Glutamatergic neuron (in vitro differentiated cells): Measurements from ENCODE around the gene COP1. TPM values are rescaled to one million over a fixed set of nuclear protein-coding genes. Genes with fewer than 3 reads are reported as not detected.

Source experiments
- DNase-seq: peaks from one replicate; pipeline ENCODE4 v3.0.0; 2022
- H3K27ac Mint-ChIP-seq: one replicate; pipeline ENCODE4 v1.8.0; 2020; ENCODE audit warnings: mild to moderate bottlenecking, mixed read lengths, inconsistent platforms; ENCODE audit not compliant: unreplicated experiment
- H3K27me3 Mint-ChIP-seq: one replicate; pipeline ENCODE4 v1.8.0; 2020; ENCODE audit warnings: mild to moderate bottlenecking, moderate library complexity, mixed read lengths, inconsistent platforms; ENCODE audit not compliant: unreplicated experiment
- H3K36me3 Mint-ChIP-seq: one replicate; pipeline ENCODE4 v1.8.0; 2020; ENCODE audit warnings: mild to moderate bottlenecking, mixed read lengths, inconsistent platforms; ENCODE audit not compliant: unreplicated experiment
- H3K4me1 Mint-ChIP-seq: one replicate; pipeline ENCODE4 v1.8.0; 2020; ENCODE audit warnings: mild to moderate bottlenecking, low read depth, mixed read lengths, inconsistent platforms; ENCODE audit not compliant: unreplicated experiment
- H3K4me3 Mint-ChIP-seq: one replicate; pipeline ENCODE4 v1.8.0; 2020; ENCODE audit warnings: mild to moderate bottlenecking, mixed read lengths, inconsistent platforms; ENCODE audit not compliant: unreplicated experiment
- H3K9me3 Mint-ChIP-seq: one replicate; pipeline ENCODE4 v1.8.0; 2020; ENCODE audit warnings: mild to moderate bottlenecking, moderate library complexity, mixed read lengths, inconsistent platforms; ENCODE audit not compliant: unreplicated experiment
- CTCF ChIP-seq: fragments of 200-600 bp; sonication (generic); IDR thresholded peaks from one replicate; pipeline ENCODE4 v1.5.0; 2021; ENCODE audit not compliant: partially characterized antibody, unreplicated experiment
- total RNA-seq: library from RNA; stranded (reverse); fragmentation: NEBNext Ultra II Directional; extraction: Animal tissue kit (Norgen Biotek cat#: 25700); gene quantifications from one replicate; pipeline ENCODE4 v1.2.1, GENCODE V29; 2021; ENCODE audit not compliant: unreplicated experiment

The COP1 gene
- total RNA-seq, 1 donor from 2014 or later, result 52.3 TPM

GRCh38 chr1:176056312-176056711 is 150.8 kb downstream of the COP1 start:
- H3K4me3 Mint-ChIP-seq, result no peak overlapping the region
- DNase-seq, result no peak
- H3K9me3 Mint-ChIP-seq, result no peaks in the 10 kb centered on the region
- no peaks in the 10 kb centered on the region for H3K27me3 Mint-ChIP-seq
- TF ChIP-seq CTCF, result no peak
- no peak overlapping the region for H3K27ac Mint-ChIP-seq
- no peaks in the 10 kb centered on the region for H3K36me3 Mint-ChIP-seq
- H3K4me1 Mint-ChIP-seq, result peaks cover 8% of the 10 kb centered on the region

GRCh38 chr1:176055398-176055797 is 151.7 kb downstream of the COP1 start:
- TF ChIP-seq CTCF, result no peak
- Mint-ChIP-seq H3K9me3 (no peaks in the 10 kb centered on the region), H3K27me3 (no peaks in the 10 kb centered on the region), H3K36me3 (no peaks in the 10 kb centered on the region), H3K4me1 (peaks cover 6% of the 10 kb centered on the region), H3K27ac (no peak overlapping the region), H3K4me3 (no peak overlapping the region)
- no peak for DNase-seq

GRCh38 chr1:176051902-176052518 is 155.1 kb downstream of the COP1 start:
- no peak for DNase-seq
- Mint-ChIP-seq H3K27ac (no peak overlapping the region), H3K9me3 (no peaks in the 10 kb centered on the region), H3K36me3 (no peaks in the 10 kb centered on the region), H3K4me3 (no peak overlapping the region), H3K4me1 (no peaks in the 10 kb centered on the region), H3K27me3 (no peaks in the 10 kb centered on the region)
- TF ChIP-seq CTCF, result no peak

GRCh38 chr1:176051402-176051801 is 155.7 kb downstream of the COP1 start:
- H3K4me3 Mint-ChIP-seq, result no peak overlapping the region
- no peak overlapping the region for H3K27ac Mint-ChIP-seq
- no peaks in the 10 kb centered on the region for H3K9me3 Mint-ChIP-seq
- TF ChIP-seq CTCF, result no peak
- no peak for DNase-seq
- no peaks in the 10 kb centered on the region for H3K4me1 Mint-ChIP-seq
- H3K36me3 Mint-ChIP-seq, result no peaks in the 10 kb centered on the region
- no peaks in the 10 kb centered on the region for H3K27me3 Mint-ChIP-seq

- Mint-ChIP-seq H3K27me3 (no peaks in the 10 kb centered on the region), H3K27ac (no peak overlapping the region)
- DNase-seq, result no peak
Measured at GRCh38 chr1:176049582-176049981, 157.5 kb downstream of the COP1 start.

More at GRCh38 chr1:176049582-176049981, 157.5 kb downstream of the COP1 start:
- Mint-ChIP-seq H3K4me1 (no peaks in the 10 kb centered on the region), H3K9me3 (no peaks in the 10 kb centered on the region), H3K4me3 (no peak overlapping the region), H3K36me3 (no peaks in the 10 kb centered on the region)
- no peak for TF ChIP-seq CTCF
